ENCODE data around the gene TVP23B.
"Not testable (repeated sequence)": the region's sequence is repeated elsewhere in the genome, so short reads cannot be mapped to it uniquely, and the experiment has no call there.

DNA sequence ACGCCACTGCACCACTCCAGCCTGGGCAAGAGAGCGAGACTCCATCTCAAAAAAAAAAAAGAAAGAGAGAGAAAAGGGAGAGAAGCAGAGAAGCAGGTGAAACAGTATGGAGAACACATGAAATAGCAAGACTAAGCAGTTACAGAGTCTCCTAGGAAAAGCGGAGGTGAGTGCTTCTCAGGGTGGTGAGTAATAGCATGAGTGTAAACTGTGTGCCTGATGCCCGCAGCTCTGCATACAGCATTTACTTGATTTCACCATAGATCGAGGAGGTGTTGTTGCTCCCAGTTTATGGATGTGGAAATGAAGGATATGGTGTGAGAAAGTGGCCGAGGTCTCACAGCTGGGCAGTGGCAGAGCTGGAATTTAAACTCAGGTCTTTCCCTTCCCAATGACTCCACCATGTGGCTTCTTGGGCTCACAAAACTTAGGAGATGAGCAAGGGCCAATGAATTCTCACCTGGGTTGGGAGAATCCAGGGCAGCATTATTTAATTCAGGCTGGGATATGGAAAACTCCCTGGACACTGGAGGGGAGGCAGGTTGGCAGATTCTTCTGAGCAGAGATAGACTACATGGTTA, 27.1 kb upstream of the TVP23B start:
- TF ChIP-seq TOX (CRISPR knock-in tag; IDR thresholded peaks at IDR 0.05; ENCODE audit: borderline replicate concordance); OSR1 (CRISPR knock-in tag; IDR thresholded peaks at IDR 0.05); ZFP3 (CRISPR knock-in tag; IDR thresholded peaks at IDR 0.05); ZFP30 (CRISPR knock-in tag; IDR thresholded peaks at IDR 0.05); ISL1 (CRISPR knock-in tag; IDR thresholded peaks at IDR 0.05); ZC3H10 (CRISPR knock-in tag; IDR thresholded peaks at IDR 0.05); ZNF70 (CRISPR knock-in tag; IDR thresholded peaks at IDR 0.05); BACH2 (CRISPR knock-in tag; IDR thresholded peaks at IDR 0.05; ENCODE audit: borderline replicate concordance); TCF4 (CRISPR knock-in tag; IDR thresholded peaks at IDR 0.05; ENCODE audit: borderline replicate concordance); ZNF8 (CRISPR knock-in tag; IDR thresholded peaks at IDR 0.05): not testable (repeated sequence)
- TF ChIP-seq, protein P1, sequence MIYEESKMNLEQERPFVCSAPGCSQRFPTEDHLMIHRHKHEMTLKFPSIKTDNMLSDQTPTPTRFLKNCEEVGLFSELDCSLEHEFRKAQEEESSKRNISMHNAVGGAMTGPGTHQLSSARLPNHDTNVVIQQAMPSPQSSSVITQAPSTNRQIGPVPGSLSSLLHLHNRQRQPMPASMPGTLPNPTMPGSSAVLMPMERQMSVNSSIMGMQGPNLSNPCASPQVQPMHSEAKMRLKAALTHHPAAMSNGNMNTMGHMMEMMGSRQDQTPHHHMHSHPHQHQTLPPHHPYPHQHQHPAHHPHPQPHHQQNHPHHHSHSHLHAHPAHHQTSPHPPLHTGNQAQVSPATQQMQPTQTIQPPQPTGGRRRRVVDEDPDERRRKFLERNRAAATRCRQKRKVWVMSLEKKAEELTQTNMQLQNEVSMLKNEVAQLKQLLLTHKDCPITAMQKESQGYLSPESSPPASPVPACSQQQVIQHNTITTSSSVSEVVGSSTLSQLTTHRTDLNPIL (CRISPR knock-in tag; IDR thresholded peaks at IDR 0.05; ENCODE audit: low read depth): not testable (repeated sequence)
- TF ChIP-seq, protein P2, sequence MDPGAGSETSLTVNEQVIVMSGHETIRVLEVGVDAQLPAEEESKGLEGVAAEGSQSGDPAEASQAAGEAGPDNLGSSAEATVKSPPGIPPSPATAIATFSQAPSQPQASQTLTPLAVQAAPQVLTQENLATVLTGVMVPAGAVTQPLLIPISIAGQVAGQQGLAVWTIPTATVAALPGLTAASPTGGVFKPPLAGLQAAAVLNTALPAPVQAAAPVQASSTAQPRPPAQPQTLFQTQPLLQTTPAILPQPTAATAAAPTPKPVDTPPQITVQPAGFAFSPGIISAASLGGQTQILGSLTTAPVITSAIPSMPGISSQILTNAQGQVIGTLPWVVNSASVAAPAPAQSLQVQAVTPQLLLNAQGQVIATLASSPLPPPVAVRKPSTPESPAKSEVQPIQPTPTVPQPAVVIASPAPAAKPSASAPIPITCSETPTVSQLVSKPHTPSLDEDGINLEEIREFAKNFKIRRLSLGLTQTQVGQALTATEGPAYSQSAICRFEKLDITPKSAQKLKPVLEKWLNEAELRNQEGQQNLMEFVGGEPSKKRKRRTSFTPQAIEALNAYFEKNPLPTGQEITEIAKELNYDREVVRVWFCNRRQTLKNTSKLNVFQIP (CRISPR knock-in tag; IDR thresholded peaks at IDR 0.05; ENCODE audit: borderline replicate concordance, low read depth): not testable (repeated sequence)
- TF ChIP-seq, protein P3, sequence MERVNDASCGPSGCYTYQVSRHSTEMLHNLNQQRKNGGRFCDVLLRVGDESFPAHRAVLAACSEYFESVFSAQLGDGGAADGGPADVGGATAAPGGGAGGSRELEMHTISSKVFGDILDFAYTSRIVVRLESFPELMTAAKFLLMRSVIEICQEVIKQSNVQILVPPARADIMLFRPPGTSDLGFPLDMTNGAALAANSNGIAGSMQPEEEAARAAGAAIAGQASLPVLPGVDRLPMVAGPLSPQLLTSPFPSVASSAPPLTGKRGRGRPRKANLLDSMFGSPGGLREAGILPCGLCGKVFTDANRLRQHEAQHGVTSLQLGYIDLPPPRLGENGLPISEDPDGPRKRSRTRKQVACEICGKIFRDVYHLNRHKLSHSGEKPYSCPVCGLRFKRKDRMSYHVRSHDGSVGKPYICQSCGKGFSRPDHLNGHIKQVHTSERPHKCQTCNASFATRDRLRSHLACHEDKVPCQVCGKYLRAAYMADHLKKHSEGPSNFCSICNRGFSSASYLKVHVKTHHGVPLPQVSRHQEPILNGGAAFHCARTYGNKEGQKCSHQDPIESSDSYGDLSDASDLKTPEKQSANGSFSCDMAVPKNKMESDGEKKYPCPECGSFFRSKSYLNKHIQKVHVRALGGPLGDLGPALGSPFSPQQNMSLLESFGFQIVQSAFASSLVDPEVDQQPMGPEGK (CRISPR knock-in tag; IDR thresholded peaks at IDR 0.05; ENCODE audit: borderline replicate concordance): not testable (repeated sequence)

Measured in SK-N-SH treated with all-trans-retinoic acid at 6 μM for 48 hours (cell line).